HEK293T (cell line): ENCODE data around the gene PAFAH1B2.

Source experiments
- ARNT ChIP-seq: fragments of 450-650 bp; IDR thresholded peaks from 2 replicates; pipeline ENCODE4 v1.6.1; 2017; ENCODE audit warnings: mild to moderate bottlenecking
- BHLHE40 ChIP-seq: fragments of 450-650 bp; IDR thresholded peaks from 2 replicates; pipeline ENCODE4 v1.6.1; 2016; ENCODE audit warnings: mild to moderate bottlenecking, moderate library complexity, borderline replicate concordance
- ELF4 ChIP-seq: fragments of 450-650 bp; IDR thresholded peaks from 2 replicates; pipeline ENCODE4 v1.6.1; 2017; ENCODE audit warnings: antibody characterized with exemption
- FOXA1 ChIP-seq: fragments of 450-650 bp; IDR thresholded peaks from 2 replicates; pipeline ENCODE4 v1.6.1; 2016; ENCODE audit warnings: mild to moderate bottlenecking
- FOXK2 ChIP-seq: fragments of 450-650 bp; IDR thresholded peaks from 2 replicates; pipeline ENCODE4 v1.6.1; 2016; ENCODE audit warnings: mild to moderate bottlenecking
- FOXM1 ChIP-seq: fragments of 450-650 bp; IDR thresholded peaks from 2 replicates; pipeline ENCODE4 v1.6.1; 2017; ENCODE audit warnings: mild to moderate bottlenecking, borderline replicate concordance
- HDGF ChIP-seq: fragments of 450-650 bp; IDR thresholded peaks from 2 replicates; pipeline ENCODE4 v1.6.1; 2017; ENCODE audit warnings: antibody characterized with exemption, borderline replicate concordance
- L3MBTL2 ChIP-seq: fragments of 450-650 bp; conservative IDR thresholded peaks from 2 replicates; pipeline ENCODE4 v1.6.1; 2016; ENCODE audit warnings: mild to moderate bottlenecking
- NFRKB ChIP-seq: fragments of 450-650 bp; IDR thresholded peaks from 2 replicates; pipeline ENCODE4 v1.6.1; 2016; ENCODE audit warnings: mild to moderate bottlenecking, moderate library complexity
- SP1 ChIP-seq: fragments of 450-650 bp; IDR thresholded peaks from 2 replicates; pipeline ENCODE4 v1.6.1; 2017
- SUZ12 ChIP-seq: fragments of 450-650 bp; IDR thresholded peaks from 2 replicates; pipeline ENCODE4 v1.6.1; 2016; ENCODE audit warnings: mild to moderate bottlenecking
- TARDBP ChIP-seq: fragments of 450-650 bp; IDR thresholded peaks from 2 replicates; pipeline ENCODE4 v1.6.1; 2016
- ZNF384 ChIP-seq: fragments of 450-650 bp; IDR thresholded peaks from 2 replicates; pipeline ENCODE4 v1.6.1; 2016
- TF ChIP-seq, protein P1 (sequence below): fragments of 450-650 bp; IDR thresholded peaks from 2 replicates; pipeline ENCODE4 v1.6.1; 2016

DNA sequence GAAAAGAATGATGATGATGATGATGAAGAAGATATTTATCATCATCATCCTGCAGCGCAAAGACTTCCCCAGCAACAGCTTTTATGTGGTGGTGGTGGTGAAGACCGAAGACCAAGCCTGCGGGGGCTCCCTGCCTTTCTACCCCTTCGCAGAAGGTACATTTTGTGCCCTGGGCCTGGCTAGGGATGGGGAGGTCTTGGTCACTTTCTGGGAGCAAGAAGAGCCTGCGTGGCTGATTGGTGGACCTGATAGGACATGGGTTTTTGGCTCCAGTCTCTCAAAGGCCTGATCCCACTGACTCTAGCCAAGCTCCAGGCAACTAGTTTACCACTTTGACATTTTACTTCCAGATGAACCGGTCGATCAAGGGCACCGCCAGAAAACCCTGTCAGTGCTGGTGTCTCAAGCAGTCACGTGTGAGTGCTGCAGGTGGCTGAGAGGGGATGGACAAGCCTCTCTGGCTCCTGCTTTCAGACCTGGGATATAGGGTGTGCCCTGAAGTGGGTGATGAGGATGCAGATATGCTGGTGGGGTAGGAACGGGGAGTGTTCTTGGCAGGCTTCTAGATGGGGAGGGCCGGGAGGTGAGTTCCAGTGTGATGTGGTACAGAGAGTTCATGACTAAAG is 39.8 kb downstream of the PAFAH1B2 start:
- TF ChIP-seq SUZ12 (no peak), HDGF (no peak), ELF4 (no peak), ARNT (no peak), FOXK2 (no peak), BHLHE40 (no peak), SP1 (no peak), ZNF384 (no peak), TARDBP (no peak), L3MBTL2 (no peak), FOXM1 (no peak), FOXA1 (no peak), NFRKB (no peak)
- TF ChIP-seq, protein P1, sequence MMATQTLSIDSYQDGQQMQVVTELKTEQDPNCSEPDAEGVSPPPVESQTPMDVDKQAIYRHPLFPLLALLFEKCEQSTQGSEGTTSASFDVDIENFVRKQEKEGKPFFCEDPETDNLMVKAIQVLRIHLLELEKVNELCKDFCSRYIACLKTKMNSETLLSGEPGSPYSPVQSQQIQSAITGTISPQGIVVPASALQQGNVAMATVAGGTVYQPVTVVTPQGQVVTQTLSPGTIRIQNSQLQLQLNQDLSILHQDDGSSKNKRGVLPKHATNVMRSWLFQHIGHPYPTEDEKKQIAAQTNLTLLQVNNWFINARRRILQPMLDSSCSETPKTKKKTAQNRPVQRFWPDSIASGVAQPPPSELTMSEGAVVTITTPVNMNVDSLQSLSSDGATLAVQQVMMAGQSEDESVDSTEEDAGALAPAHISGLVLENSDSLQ: no peak
